ENCODE data around the gene COQ2.
"Not testable (repeated sequence)": the region's sequence is repeated elsewhere in the genome, so short reads cannot be mapped to it uniquely, and the experiment has no call there.

COQ2 gene

GRCh38 chr4:83237591-83237990, 47.0 kb downstream of the COQ2 start:
- no peak overlapping the region for H3K4me3 ChIP-seq (ENCODE audit: low read depth, low read length)
- H3K79me2 ChIP-seq = no peaks in the 10 kb centered on the region
- TF ChIP-seq, protein P1, sequence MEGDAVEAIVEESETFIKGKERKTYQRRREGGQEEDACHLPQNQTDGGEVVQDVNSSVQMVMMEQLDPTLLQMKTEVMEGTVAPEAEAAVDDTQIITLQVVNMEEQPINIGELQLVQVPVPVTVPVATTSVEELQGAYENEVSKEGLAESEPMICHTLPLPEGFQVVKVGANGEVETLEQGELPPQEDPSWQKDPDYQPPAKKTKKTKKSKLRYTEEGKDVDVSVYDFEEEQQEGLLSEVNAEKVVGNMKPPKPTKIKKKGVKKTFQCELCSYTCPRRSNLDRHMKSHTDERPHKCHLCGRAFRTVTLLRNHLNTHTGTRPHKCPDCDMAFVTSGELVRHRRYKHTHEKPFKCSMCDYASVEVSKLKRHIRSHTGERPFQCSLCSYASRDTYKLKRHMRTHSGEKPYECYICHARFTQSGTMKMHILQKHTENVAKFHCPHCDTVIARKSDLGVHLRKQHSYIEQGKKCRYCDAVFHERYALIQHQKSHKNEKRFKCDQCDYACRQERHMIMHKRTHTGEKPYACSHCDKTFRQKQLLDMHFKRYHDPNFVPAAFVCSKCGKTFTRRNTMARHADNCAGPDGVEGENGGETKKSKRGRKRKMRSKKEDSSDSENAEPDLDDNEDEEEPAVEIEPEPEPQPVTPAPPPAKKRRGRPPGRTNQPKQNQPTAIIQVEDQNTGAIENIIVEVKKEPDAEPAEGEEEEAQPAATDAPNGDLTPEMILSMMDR (IDR thresholded peaks at IDR 0.05) = no peak
- no peaks in the 10 kb centered on the region for H3K27me3 ChIP-seq (ENCODE audit: control insufficient read depth, insufficient read depth, low read length)
- H3K27ac ChIP-seq = no peak overlapping the region
- H3K36me3 ChIP-seq (ENCODE audit: control insufficient read depth, insufficient read depth, low read length) = no peaks in the 10 kb centered on the region
- no peak overlapping the region for H3K4me2 ChIP-seq (ENCODE audit: low read length)
- H3K4me1 ChIP-seq = no peaks in the 10 kb centered on the region
- H3K9me3 ChIP-seq (ENCODE audit: control insufficient read depth, low read length) = no peaks in the 10 kb centered on the region
- H2AFZ ChIP-seq = no peak overlapping the region
- no peak overlapping the region for H3K9ac ChIP-seq

- not testable (repeated sequence) for H3K9ac ChIP-seq; H3K4me3 ChIP-seq (ENCODE audit: low read depth, low read length); H2AFZ ChIP-seq; H3K4me2 ChIP-seq (ENCODE audit: low read length); H3K4me1 ChIP-seq; H3K79me2 ChIP-seq; H3K27me3 ChIP-seq (ENCODE audit: control insufficient read depth, insufficient read depth, low read length); H3K27ac ChIP-seq; H3K36me3 ChIP-seq (ENCODE audit: control insufficient read depth, insufficient read depth, low read length); H3K9me3 ChIP-seq (ENCODE audit: control insufficient read depth, low read length)
Observed at GRCh38 chr4:83235645-83236133, 48.9 kb downstream of the COQ2 start.

DNA sequence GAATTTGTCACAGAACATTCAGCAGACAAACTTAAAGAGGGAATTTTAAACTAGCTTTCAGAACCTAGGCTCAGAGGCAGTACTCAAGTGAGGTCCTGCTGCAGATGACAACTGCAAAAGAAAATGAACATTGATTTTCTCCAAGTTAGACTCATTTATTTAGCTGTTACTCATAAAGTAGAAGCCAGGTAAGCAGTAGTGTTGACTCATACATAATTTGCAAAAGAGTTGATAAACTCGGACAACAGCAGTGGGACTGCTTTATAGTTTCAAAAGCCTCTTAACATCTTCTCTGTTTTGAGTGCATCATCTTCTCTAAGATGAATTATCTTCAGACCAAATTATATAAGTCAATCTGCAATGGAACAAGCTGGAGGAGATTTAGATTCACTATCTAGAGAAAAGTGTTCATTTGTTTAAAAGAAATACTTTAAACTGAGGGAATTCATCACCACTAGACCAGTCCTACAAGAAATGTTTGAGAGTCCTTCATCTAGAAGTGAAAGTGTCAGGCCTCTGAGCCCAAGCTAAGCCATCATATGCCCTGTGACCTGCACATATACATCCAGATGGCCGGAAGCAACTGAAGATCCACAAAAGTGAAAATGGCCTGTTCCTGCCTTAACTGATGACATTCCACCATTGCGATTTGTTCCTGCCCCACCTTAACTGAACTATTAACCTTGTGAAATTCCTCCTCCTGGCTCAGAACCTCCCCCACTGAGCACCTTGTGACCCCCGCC, 49.5 kb downstream of the COQ2 start:
- Histone ChIP-seq H3K27me3 (ENCODE audit: control insufficient read depth, insufficient read depth, low read length) (no peaks in the 10 kb centered on the region), H3K27ac (no peak overlapping the region), H3K9me3 (ENCODE audit: control insufficient read depth, low read length) (no peaks in the 10 kb centered on the region), H3K4me3 (ENCODE audit: low read depth, low read length) (no peak overlapping the region), H3K9ac (no peak overlapping the region), H3K79me2 (no peaks in the 10 kb centered on the region), H3K36me3 (ENCODE audit: control insufficient read depth, insufficient read depth, low read length) (no peaks in the 10 kb centered on the region), H3K4me2 (ENCODE audit: low read length) (no peak overlapping the region), H2AFZ (no peak overlapping the region), H3K4me1 (no peaks in the 10 kb centered on the region)
- TF ChIP-seq, protein P1 (IDR thresholded peaks at IDR 0.05) = no peak

DNA sequence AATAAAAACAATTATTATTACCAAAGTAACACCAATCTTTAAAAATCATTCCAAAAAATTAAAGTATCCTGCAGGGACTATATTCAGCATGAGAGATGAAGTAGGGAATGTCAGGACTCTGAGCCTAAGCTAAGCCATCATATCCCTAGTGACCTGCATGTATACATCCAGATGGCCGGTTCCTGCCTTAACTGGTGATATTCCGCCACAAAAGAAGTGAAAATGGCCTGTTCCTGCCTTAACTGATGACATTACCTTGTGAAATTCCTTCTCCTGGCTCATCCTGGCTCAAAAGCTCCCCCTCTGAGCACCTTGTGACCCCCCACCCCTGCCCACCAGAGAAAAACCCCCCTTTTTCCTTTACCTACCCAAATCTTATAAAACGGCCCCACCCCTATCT, 50.2 kb downstream of the COQ2 start:
- not testable (repeated sequence) for H3K4me2 ChIP-seq (ENCODE audit: low read length); H3K27ac ChIP-seq; H3K9ac ChIP-seq; H3K4me3 ChIP-seq (ENCODE audit: low read depth, low read length); H3K27me3 ChIP-seq (ENCODE audit: control insufficient read depth, insufficient read depth, low read length); H2AFZ ChIP-seq; H3K79me2 ChIP-seq; H3K36me3 ChIP-seq (ENCODE audit: control insufficient read depth, insufficient read depth, low read length); H3K4me1 ChIP-seq; H3K9me3 ChIP-seq (ENCODE audit: control insufficient read depth, low read length)

DNA sequence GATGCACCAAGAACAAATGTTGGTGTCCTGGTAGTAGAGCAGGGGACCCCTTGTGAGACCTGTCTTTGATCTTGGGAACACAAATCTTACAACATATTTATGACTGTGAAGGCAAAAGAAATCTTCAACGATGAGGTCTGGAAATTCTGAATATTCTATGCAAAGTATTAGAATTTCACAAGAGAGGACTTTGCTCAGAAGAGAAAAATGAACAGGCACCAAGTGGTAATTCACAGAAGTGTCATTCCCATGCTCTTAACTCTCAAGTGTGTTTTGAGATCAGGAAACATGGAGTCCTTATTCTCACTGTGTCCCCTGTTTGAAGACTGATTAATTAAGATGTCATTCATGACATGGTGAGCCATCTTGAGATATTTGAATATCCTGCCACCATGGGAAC, 52.5 kb downstream of the COQ2 start:
- Histone ChIP-seq H3K4me2 (ENCODE audit: low read length) (no peak overlapping the region), H3K4me1 (no peaks in the 10 kb centered on the region), H3K9me3 (ENCODE audit: control insufficient read depth, low read length) (no peaks in the 10 kb centered on the region), H3K4me3 (ENCODE audit: low read depth, low read length) (no peak overlapping the region), H3K79me2 (no peaks in the 10 kb centered on the region), H3K27me3 (ENCODE audit: control insufficient read depth, insufficient read depth, low read length) (no peaks in the 10 kb centered on the region), H3K9ac (no peak overlapping the region), H3K36me3 (ENCODE audit: control insufficient read depth, insufficient read depth, low read length) (no peaks in the 10 kb centered on the region), H3K27ac (no peak overlapping the region), H2AFZ (no peak overlapping the region)
- TF ChIP-seq, protein P1 (IDR thresholded peaks at IDR 0.05) = no peak
